ENCODE data around the gene PDAP1.
A peak's percentile ranks its signal among the peaks of the same experiment; 100 is the strongest.
"Not testable (repeated sequence)": the region's sequence is repeated elsewhere in the genome, so short reads cannot be mapped to it uniquely, and the experiment has no call there.

Gene PDAP1

GRCh38 chr7:99448855-99449254 is 40.5 kb upstream of the PDAP1 start:
- Histone ChIP-seq H3K27me3 (ENCODE audit: control insufficient read depth in 2 of 2, insufficient read depth in 2 of 2, low read length in 2 of 2) (no peaks in the 10 kb centered on the region), H3K4me3 (ENCODE audit: low read length in 2 of 2) (no peak overlapping the region), H3K9me3 (ENCODE audit: control insufficient read depth in 2 of 2, low read length in 2 of 2) (no peaks in the 10 kb centered on the region), H3K27ac (ENCODE audit: low read depth in 2 of 2, low read length in 2 of 2) (no peak overlapping the region), H3K36me3 (ENCODE audit: control insufficient read depth in 2 of 2, insufficient read depth in 2 of 2, low read length in 2 of 2) (peaks cover 48 to 69% of the 10 kb centered on the region in 2 donors), H3K9ac (ENCODE audit: low read depth in 1 of 2, low read length in 2 of 2) (no peak overlapping the region), H3K4me1 (ENCODE audit: control insufficient read depth in 2 of 2, insufficient read depth in 2 of 2, low read length in 2 of 2) (no peaks in the 10 kb centered on the region)

DNA sequence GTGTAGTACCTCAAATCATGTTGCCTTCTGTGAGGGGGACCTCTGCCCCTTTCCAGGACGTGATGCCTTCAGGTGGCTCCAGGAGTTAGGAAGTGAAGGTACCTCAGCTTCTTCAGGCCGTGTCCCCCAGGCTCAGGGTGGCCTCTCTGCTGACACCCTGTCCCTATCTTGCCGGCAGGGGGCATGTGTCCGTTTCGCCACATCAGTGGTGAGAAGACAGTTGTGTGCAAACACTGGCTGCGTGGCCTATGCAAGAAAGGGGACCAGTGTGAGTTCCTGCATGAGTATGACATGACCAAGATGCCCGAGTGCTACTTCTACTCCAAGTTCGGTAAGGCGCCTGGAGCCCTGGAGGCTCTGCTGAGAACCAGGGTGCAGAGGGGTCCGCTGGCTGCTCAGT is 39.5 kb upstream of the PDAP1 start:
- Histone ChIP-seq H3K9ac (ENCODE audit: low read depth in 1 of 2, low read length in 2 of 2) (no peak overlapping the region), H3K9me3 (ENCODE audit: control insufficient read depth in 2 of 2, low read length in 2 of 2) (no peaks in the 10 kb centered on the region), H3K27ac (ENCODE audit: low read depth in 2 of 2, low read length in 2 of 2) (no peak overlapping the region), H3K27me3 (ENCODE audit: control insufficient read depth in 2 of 2, insufficient read depth in 2 of 2, low read length in 2 of 2) (no peaks in the 10 kb centered on the region), H3K36me3 (ENCODE audit: control insufficient read depth in 2 of 2, insufficient read depth in 2 of 2, low read length in 2 of 2) (peaks cover 44 to 63% of the 10 kb centered on the region in 2 donors), H3K4me3 (ENCODE audit: low read length in 2 of 2) (no peak overlapping the region), H3K4me1 (ENCODE audit: control insufficient read depth in 2 of 2, insufficient read depth in 2 of 2, low read length in 2 of 2) (no peaks in the 10 kb centered on the region)

DNA sequence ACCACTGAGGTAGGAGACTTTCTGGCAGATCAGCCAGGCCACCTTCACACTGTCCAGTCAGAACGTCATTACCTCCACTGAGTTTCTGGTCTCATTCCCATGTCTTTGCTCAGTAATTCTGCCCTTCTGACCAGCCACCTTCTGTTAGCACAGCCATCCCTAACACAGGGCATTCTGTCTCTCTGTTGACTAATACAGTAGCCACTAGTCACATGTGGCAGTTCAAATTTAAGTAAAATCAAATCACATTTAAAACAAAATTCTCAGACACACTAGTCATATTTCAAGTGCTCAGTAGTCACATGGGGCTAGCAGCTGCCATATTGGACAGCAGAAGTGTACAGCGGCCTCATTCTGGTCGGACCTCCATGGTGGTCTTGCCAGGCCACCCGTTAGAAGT is 37.7 kb upstream of the PDAP1 start:
- Histone ChIP-seq H3K9me3 (ENCODE audit: control insufficient read depth in 2 of 2, low read length in 2 of 2) (no peaks in the 10 kb centered on the region), H3K36me3 (ENCODE audit: control insufficient read depth in 2 of 2, insufficient read depth in 2 of 2, low read length in 2 of 2) (peaks cover 40 to 55% of the 10 kb centered on the region in 2 donors), H3K9ac (ENCODE audit: low read depth in 1 of 2, low read length in 2 of 2) (no peak overlapping the region), H3K4me3 (ENCODE audit: low read length in 2 of 2) (no peak overlapping the region), H3K27ac (ENCODE audit: low read depth in 2 of 2, low read length in 2 of 2) (no peak overlapping the region), H3K4me1 (ENCODE audit: control insufficient read depth in 2 of 2, insufficient read depth in 2 of 2, low read length in 2 of 2) (no peaks in the 10 kb centered on the region), H3K27me3 (ENCODE audit: control insufficient read depth in 2 of 2, insufficient read depth in 2 of 2, low read length in 2 of 2) (no peaks in the 10 kb centered on the region)

DNA sequence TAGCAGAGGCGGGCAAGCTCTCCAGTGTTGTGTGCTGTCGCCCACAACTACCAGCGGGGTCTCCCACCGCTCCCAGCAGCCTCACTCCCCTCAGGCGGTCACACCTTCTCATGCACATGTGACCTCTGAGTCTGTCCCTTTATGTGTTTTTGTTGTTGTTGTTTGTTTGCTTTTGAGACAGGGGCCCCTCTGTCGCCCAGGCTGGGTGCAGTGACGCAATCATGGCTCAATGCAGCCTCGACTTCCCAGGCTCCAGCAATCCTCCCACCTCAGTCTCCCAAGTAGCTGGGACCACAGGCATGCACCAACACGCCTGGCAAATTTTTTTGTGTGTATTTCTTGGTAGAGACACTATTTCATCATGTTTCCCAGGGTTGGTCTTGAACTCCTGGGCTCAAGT is 31.8 kb upstream of the PDAP1 start:
- H3K4me3 ChIP-seq (ENCODE audit: low read length in 2 of 2): peak overlapping the region in 1 of 2 donors; percentile 89
- H3K4me1 ChIP-seq (ENCODE audit: control insufficient read depth in 2 of 2, insufficient read depth in 2 of 2, low read length in 2 of 2): peaks cover 16 to 17% of the 10 kb centered on the region in 2 donors
- H3K36me3 ChIP-seq (ENCODE audit: control insufficient read depth in 2 of 2, insufficient read depth in 2 of 2, low read length in 2 of 2): peaks cover 9 to 14% of the 10 kb centered on the region in 2 donors
- H3K9me3 ChIP-seq (ENCODE audit: control insufficient read depth in 2 of 2, low read length in 2 of 2): no peaks in the 10 kb centered on the region
- no peak overlapping the region for H3K9ac ChIP-seq (ENCODE audit: low read depth in 1 of 2, low read length in 2 of 2)
- H3K27me3 ChIP-seq (ENCODE audit: control insufficient read depth in 2 of 2, insufficient read depth in 2 of 2, low read length in 2 of 2): no peaks in the 10 kb centered on the region
- no peak overlapping the region for H3K27ac ChIP-seq (ENCODE audit: low read depth in 2 of 2, low read length in 2 of 2)

GRCh38 chr7:99438573-99439480 is 30.4 kb upstream of the PDAP1 start, which contains the start of the genes CPSF4 and PTCD1:
Gene CPSF4, plus strand, starts transcription at chr7:99438943. Its CDS starts 140 bp downstream, at chr7:99439083.
Gene PTCD1, minus strand, starts transcription at chr7:99438798. Its CDS starts 3,556 bp downstream, at chr7:99435242.
- Histone ChIP-seq H3K9me3 (ENCODE audit: control insufficient read depth in 2 of 2, low read length in 2 of 2) (no peaks in the 10 kb centered on the region), H3K4me3 (ENCODE audit: low read length in 2 of 2) (peak within 1 kb of the TSS; percentile 77 to 90), H3K9ac (ENCODE audit: low read depth in 1 of 2, low read length in 2 of 2) (peak within 1 kb of the TSS; percentile 75 to 88), H3K27me3 (ENCODE audit: control insufficient read depth in 2 of 2, insufficient read depth in 2 of 2, low read length in 2 of 2) (no peaks in the 10 kb centered on the region), H3K36me3 (ENCODE audit: control insufficient read depth in 2 of 2, insufficient read depth in 2 of 2, low read length in 2 of 2) (peaks cover 6 to 12% of the 10 kb centered on the region in 2 donors), H3K27ac (ENCODE audit: low read depth in 2 of 2, low read length in 2 of 2) (peak within 1 kb of the TSS; percentile 32 to 74), H3K4me1 (ENCODE audit: control insufficient read depth in 2 of 2, insufficient read depth in 2 of 2, low read length in 2 of 2) (peaks cover 16 to 17% of the 10 kb centered on the region in 2 donors)

DNA sequence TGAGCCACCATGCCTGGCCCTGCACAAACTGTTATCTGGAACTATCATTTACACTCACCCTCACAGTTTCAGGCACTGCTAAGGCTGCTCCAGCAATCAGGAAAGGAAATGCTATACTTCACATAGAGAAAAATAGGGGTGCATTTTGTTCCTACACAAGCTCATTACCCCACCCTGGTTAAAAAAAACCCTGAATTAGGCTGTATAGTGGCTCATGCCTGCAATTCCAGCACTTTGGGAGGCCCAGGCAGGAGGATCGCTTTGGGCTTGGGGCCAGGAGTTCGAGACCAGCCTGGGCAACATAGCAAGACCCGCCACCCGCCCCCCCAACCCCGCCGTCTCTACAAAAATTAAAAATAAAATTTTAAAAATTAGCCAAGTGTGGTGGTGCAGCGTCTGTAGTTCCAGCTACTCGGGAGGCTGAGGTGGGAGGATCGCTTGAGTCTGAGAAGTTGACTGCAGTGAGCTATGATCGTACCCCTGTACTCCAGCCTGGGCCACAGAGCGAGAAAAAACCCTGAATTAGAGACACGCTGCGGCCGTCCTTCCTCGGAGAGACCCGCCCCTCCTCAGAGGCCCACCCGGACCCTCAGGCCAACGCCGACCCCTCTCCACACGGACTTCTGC is 29.7 kb upstream of the PDAP1 start:
- peaks cover 16 to 17% of the 10 kb centered on the region in 2 donors for H3K4me1 ChIP-seq (ENCODE audit: control insufficient read depth in 2 of 2, insufficient read depth in 2 of 2, low read length in 2 of 2)
- peak overlapping the region; percentile 32 to 74 for H3K27ac ChIP-seq (ENCODE audit: low read depth in 2 of 2, low read length in 2 of 2)
- no peaks in the 10 kb centered on the region for H3K9me3 ChIP-seq (ENCODE audit: control insufficient read depth in 2 of 2, low read length in 2 of 2)
- H3K4me3 ChIP-seq (ENCODE audit: low read length in 2 of 2): peak overlapping the region; percentile 77 to 90
- peaks cover 8 to 17% of the 10 kb centered on the region in 2 donors for H3K36me3 ChIP-seq (ENCODE audit: control insufficient read depth in 2 of 2, insufficient read depth in 2 of 2, low read length in 2 of 2)
- no peaks in the 10 kb centered on the region for H3K27me3 ChIP-seq (ENCODE audit: control insufficient read depth in 2 of 2, insufficient read depth in 2 of 2, low read length in 2 of 2)
- H3K9ac ChIP-seq (ENCODE audit: low read depth in 1 of 2, low read length in 2 of 2): peak overlapping the region; percentile 75 to 88

DNA sequence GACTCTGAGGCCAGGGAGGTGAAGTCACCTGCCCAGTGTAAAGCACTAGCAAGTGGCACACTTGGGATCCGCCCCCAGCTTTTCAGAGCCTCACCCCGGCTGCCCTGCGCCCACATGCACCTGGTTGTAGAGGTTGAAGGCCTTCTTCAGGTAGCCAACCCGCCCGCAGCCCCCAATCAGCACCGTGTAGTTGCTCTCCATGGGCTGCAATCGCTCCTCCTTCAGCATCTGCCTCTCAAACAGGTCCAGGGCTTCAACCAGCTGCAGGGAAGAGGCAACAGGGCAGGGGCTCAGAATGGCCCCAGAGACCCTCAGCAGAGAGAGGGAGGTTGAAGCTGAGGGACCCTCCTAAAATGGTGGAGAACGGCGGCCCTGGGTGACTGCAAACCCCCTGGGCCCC is 24.8 kb upstream of the PDAP1 start:
- H3K36me3 ChIP-seq (ENCODE audit: control insufficient read depth in 2 of 2, insufficient read depth in 2 of 2, low read length in 2 of 2): peaks cover 36 to 38% of the 10 kb centered on the region in 2 donors
- no peak overlapping the region for H3K27ac ChIP-seq (ENCODE audit: low read depth in 2 of 2, low read length in 2 of 2)
- H3K9ac ChIP-seq (ENCODE audit: low read depth in 1 of 2, low read length in 2 of 2): no peak overlapping the region
- peaks cover 6% of the 10 kb centered on the region in 2 donors for H3K4me1 ChIP-seq (ENCODE audit: control insufficient read depth in 2 of 2, insufficient read depth in 2 of 2, low read length in 2 of 2)
- H3K27me3 ChIP-seq (ENCODE audit: control insufficient read depth in 2 of 2, insufficient read depth in 2 of 2, low read length in 2 of 2): no peaks in the 10 kb centered on the region
- H3K4me3 ChIP-seq (ENCODE audit: low read length in 2 of 2): no peak overlapping the region
- no peaks in the 10 kb centered on the region for H3K9me3 ChIP-seq (ENCODE audit: control insufficient read depth in 2 of 2, low read length in 2 of 2)

DNA sequence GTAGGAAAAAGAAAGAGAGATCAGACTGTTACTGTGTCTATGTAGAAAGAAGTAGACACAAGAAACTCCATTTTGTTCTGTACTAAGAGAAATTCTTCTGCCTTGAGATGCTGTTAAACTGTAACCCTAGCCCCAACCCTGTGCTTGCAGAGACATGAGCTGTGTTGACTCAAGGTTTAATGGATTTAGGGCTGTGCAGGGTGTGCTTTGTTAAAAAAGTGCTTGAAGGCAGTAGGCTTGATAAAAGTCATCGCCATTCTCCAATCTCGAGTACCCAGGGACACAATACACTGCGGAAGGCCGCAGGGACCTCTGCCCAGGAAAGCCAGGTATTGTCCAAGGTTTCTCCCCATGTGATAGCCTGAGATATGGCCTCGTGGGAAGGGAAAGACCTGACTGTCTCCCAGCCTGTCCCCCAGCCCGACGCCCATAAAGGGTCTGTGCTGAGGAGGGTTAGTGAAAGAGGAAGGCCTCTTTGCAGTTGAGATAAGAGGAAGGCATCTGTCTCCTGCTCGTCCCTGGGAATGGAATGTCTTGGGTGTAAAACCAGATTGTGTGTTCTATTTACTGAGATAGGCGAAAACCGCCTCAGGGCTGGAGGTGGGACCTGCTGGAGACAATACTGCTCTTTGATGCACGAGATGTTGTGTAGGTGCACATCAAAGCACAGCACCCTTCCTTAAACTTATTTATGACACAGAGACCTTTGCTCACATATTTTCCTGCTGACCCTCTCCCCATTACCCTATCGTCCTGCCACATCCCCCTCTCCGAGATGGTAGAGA is 23.6 kb upstream of the PDAP1 start:
- H3K4me3 ChIP-seq (ENCODE audit: low read length in 2 of 2); H3K9me3 ChIP-seq (ENCODE audit: control insufficient read depth in 2 of 2, low read length in 2 of 2); H3K4me1 ChIP-seq (ENCODE audit: control insufficient read depth in 2 of 2, insufficient read depth in 2 of 2, low read length in 2 of 2); H3K9ac ChIP-seq (ENCODE audit: low read depth in 1 of 2, low read length in 2 of 2); H3K27me3 ChIP-seq (ENCODE audit: control insufficient read depth in 2 of 2, insufficient read depth in 2 of 2, low read length in 2 of 2); H3K27ac ChIP-seq (ENCODE audit: low read depth in 2 of 2, low read length in 2 of 2): not testable (repeated sequence)
- peaks cover 36 to 38% of the 10 kb centered on the region in 2 donors for H3K36me3 ChIP-seq (ENCODE audit: control insufficient read depth in 2 of 2, insufficient read depth in 2 of 2, low read length in 2 of 2)

DNA sequence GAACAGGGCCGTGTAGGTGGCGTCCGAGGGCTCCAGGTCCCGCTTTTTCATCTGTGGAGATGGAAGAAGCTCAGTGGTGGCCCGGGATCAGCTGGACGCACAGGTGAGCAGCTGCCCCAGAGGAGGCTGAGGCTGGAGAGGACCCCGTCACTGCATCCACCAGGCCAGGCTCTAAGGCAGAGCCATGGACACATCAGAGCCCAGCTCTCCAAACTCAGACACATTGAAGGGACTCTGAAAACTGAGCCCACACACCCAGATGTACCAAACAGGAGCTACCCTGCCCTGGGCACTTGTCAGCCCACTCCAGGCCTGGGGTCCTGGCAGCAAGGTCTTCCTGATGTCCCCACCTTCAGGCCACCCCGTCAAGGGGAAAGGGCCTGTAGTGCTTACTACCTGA is 21.4 kb upstream of the PDAP1 start:
- Histone ChIP-seq H3K27ac (ENCODE audit: low read depth in 2 of 2, low read length in 2 of 2) (no peak overlapping the region), H3K4me1 (ENCODE audit: control insufficient read depth in 2 of 2, insufficient read depth in 2 of 2, low read length in 2 of 2) (no peaks in the 10 kb centered on the region), H3K27me3 (ENCODE audit: control insufficient read depth in 2 of 2, insufficient read depth in 2 of 2, low read length in 2 of 2) (no peaks in the 10 kb centered on the region), H3K9ac (ENCODE audit: low read depth in 1 of 2, low read length in 2 of 2) (no peak overlapping the region), H3K36me3 (ENCODE audit: control insufficient read depth in 2 of 2, insufficient read depth in 2 of 2, low read length in 2 of 2) (peaks cover 40% of the 10 kb centered on the region in 2 donors), H3K4me3 (ENCODE audit: low read length in 2 of 2) (no peak overlapping the region), H3K9me3 (ENCODE audit: control insufficient read depth in 2 of 2, low read length in 2 of 2) (no peaks in the 10 kb centered on the region)
